OCI-LY3 (cell line): ENCODE data around the gene TTL.
"Not testable (repeated sequence)": the region's sequence is repeated elsewhere in the genome, so short reads cannot be mapped to it uniquely, and the experiment has no call there.

Source experiments
- H2AFZ ChIP-seq: fragments of 200-600, 300-600 bp; shearing (Covaris generic); 2 replicates; pipeline ENCODE4 v1.6.0; 2014; ENCODE audit warnings: antibody characterized with exemption, low read depth, low read length
- H3K27ac ChIP-seq: fragments of 200-600, 300-600 bp; sonication (generic); 2 replicates; pipeline ENCODE4 v1.5.1; 2014; ENCODE audit warnings: mild to moderate bottlenecking, low read length, moderate library complexity, mixed read lengths
- H3K27me3 ChIP-seq: fragments of 200-600, 300-600 bp; sonication (generic); 2 replicates; pipeline ENCODE4 v1.6.1; 2014; ENCODE audit warnings: low read depth, low read length, mixed read lengths
- H3K36me3 ChIP-seq: fragments of 200-600, 300-600 bp; sonication (generic); replicated peaks from 2 replicates; pipeline ENCODE3; 2014; ENCODE audit warnings: low read depth, low read length, mixed read lengths
- H3K4me1 ChIP-seq: fragments of 300-600, 200-600 bp; sonication (generic); 2 replicates; pipeline ENCODE4 v1.6.1; 2014; ENCODE audit warnings: low read length, mixed read lengths
- H3K4me2 ChIP-seq: fragments of 200-600, 300-600 bp; sonication (generic); 2 replicates; pipeline ENCODE4 v1.6.1; 2014; ENCODE audit warnings: low read length, mixed read lengths
- H3K4me3 ChIP-seq: fragments of 300-600, 200-600 bp; sonication (generic); 2 replicates; pipeline ENCODE4 v1.5.1; 2014; ENCODE audit warnings: antibody characterized with exemption, mild to moderate bottlenecking, low read length, moderate library complexity
- H3K79me2 ChIP-seq: fragments of 300-600, 200-600 bp; shearing (Covaris generic); 2 replicates; pipeline ENCODE4 v1.6.1; 2014; ENCODE audit warnings: mild to moderate bottlenecking, low read length, mixed read lengths
- H3K9ac ChIP-seq: fragments of 300-600, 200-600 bp; shearing (Covaris generic); 2 replicates; pipeline ENCODE4 v1.6.0; 2014; ENCODE audit warnings: mild to moderate bottlenecking, low read length, moderate library complexity
- H3K9me3 ChIP-seq: fragments of 200-600, 300-600 bp; shearing (Covaris generic); 2 replicates; pipeline ENCODE4 v1.6.1; 2014; ENCODE audit warnings: low read length, mixed read lengths; ENCODE audit not compliant: insufficient read depth
- H4K20me1 ChIP-seq: fragments of 200-600, 300-600 bp; sonication (generic); 2 replicates; pipeline ENCODE4 v1.6.1; 2016; ENCODE audit warnings: low read length, mixed read lengths; ENCODE audit not compliant: insufficient read depth
- EZH2phosphoT487 ChIP-seq: fragments of 200-600 bp; shearing (Covaris generic); IDR thresholded peaks from 2 replicates; pipeline ENCODE4 v1.6.1; 2018; ENCODE audit warnings: antibody characterized with exemption, mixed run types, low read depth
- TF ChIP-seq, protein P1 (sequence below): fragments of 200-600, 300-600 bp; sonication (generic); IDR thresholded peaks from 2 replicates; pipeline ENCODE4 v1.5.1; 2014; ENCODE audit warnings: antibody characterized with exemption, low read length, low read depth

TTL gene

GRCh38 chr2:112435716-112436431 is 46.1 kb upstream of the TTL start:
- not testable (repeated sequence) for H3K27ac ChIP-seq, H3K4me2 ChIP-seq, H4K20me1 ChIP-seq, H3K4me3 ChIP-seq, H3K9me3 ChIP-seq, H3K79me2 ChIP-seq, H3K36me3 ChIP-seq, H3K27me3 ChIP-seq, H2AFZ ChIP-seq, H3K4me1 ChIP-seq, H3K9ac ChIP-seq

GRCh38 chr2:112436993-112437392 is 45.0 kb upstream of the TTL start:
- not testable (repeated sequence) for H3K36me3 ChIP-seq, H3K79me2 ChIP-seq, H3K27ac ChIP-seq, H3K4me2 ChIP-seq, H3K9ac ChIP-seq, H3K4me3 ChIP-seq, H2AFZ ChIP-seq, H3K9me3 ChIP-seq, H4K20me1 ChIP-seq, H3K27me3 ChIP-seq, H3K4me1 ChIP-seq

DNA sequence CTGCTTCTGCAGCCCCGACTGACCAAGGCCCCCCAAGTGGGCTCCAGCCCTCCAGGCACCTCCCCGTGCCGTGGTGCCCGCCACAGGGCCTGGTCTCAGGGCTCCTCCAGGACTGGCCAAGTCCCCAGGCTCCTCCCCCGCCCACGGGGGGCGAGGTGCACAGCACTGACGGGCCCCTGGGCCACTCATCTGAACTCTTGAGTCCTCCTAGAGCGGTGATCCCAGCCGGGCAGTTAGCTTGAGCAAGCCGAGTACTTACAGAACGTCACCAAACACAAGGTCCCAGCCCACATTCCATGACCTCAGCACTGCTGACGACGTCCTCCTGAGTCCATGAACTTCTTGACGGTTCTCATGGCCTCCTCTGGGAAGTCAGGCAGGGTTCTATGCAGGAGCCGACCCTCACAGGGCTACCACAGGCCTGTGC is 44.5 kb upstream of the TTL start:
- H3K36me3 ChIP-seq, H3K9ac ChIP-seq, H4K20me1 ChIP-seq, H3K4me3 ChIP-seq, H3K79me2 ChIP-seq, H3K27me3 ChIP-seq, H3K9me3 ChIP-seq, H3K27ac ChIP-seq, H3K4me2 ChIP-seq, H2AFZ ChIP-seq, H3K4me1 ChIP-seq: not testable (repeated sequence)

DNA sequence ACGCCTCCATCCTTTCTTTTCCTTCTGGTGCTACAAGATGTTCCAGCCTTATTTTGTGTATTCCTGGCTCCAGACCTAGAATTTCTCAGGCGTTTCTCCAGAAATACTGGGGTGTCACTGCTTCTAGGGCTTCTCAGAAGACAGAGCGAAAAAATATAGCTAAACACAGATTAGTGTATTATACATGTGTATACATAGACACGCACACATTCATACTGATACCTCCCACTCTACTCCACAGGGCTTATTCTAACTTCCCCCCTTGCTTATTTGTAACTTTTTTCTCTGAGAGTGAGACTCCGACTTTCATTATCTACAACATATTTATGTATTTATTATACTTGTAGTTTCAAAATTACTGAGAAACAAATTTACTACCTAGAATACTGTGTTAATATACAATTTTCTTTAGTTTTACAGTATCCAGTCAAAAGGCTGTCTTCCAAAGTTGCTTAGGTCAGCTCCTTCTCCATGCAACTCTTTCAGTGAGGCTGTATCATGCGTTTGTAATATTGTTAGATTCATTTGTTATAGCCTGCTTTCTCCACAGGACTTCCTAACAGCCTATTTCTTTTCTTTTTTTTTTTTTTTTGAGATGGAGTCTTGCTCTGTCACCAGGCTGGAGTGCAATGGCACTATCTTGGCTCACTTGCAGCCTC is 43.2 kb upstream of the TTL start:
- H3K9ac ChIP-seq, H3K4me3 ChIP-seq, H2AFZ ChIP-seq, H3K27ac ChIP-seq, H3K4me2 ChIP-seq, H4K20me1 ChIP-seq, H3K9me3 ChIP-seq, H3K27me3 ChIP-seq, H3K36me3 ChIP-seq, H3K4me1 ChIP-seq, H3K79me2 ChIP-seq: not testable (repeated sequence)

DNA sequence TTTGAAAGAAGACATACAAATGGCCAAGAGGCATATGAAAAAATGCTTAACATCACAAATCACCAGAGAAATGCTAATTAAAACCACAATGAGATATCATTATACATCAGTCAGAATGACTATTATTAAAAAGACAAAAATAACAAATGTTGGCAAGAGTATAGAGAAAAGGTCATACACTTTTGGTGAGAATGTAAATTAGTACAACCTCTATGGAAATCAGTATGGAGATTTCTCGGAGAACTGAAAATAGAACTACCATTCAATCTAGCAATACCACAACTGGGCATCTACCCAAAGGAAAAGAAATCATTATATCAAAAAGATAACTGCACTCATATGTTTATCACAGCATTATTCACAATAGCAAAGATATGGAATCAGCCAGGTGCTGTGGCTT is 37.7 kb upstream of the TTL start:
- not testable (repeated sequence) for H2AFZ ChIP-seq, H3K4me3 ChIP-seq, H3K36me3 ChIP-seq, H3K27me3 ChIP-seq, H3K9me3 ChIP-seq, H3K4me2 ChIP-seq, H3K79me2 ChIP-seq, H3K27ac ChIP-seq, H3K4me1 ChIP-seq, H4K20me1 ChIP-seq, H3K9ac ChIP-seq

DNA sequence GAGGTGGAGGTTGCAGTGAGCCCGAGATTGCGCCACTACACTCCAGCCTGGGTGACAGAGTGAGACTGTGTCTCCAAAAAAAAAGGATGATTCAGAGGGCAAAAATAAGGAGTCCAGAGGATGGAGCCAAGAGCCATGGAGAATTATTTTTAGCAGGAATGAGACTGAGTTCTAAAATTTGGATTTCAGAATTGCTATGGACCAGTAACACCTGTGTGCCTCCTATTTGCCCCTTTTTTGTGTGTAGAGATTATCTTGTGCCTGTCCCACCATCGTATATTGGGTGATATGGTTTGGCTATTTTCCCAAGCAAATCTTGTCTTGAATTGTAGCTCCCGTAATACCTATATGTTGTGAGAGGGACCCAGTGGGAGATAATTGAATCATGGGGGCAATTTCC is 32.1 kb upstream of the TTL start:
- Histone ChIP-seq H2AFZ (no peak overlapping the region), H3K9ac (no peak overlapping the region), H3K4me1 (no peaks in the 10 kb centered on the region), H3K4me2 (no peak overlapping the region), H3K27me3 (no peaks in the 10 kb centered on the region), H3K9me3 (no peaks in the 10 kb centered on the region), H3K79me2 (no peaks in the 10 kb centered on the region), H3K36me3 (no peaks in the 10 kb centered on the region), H3K4me3 (no peak overlapping the region), H3K27ac (no peak overlapping the region), H4K20me1 (no peaks in the 10 kb centered on the region)
- TF ChIP-seq, protein P1, sequence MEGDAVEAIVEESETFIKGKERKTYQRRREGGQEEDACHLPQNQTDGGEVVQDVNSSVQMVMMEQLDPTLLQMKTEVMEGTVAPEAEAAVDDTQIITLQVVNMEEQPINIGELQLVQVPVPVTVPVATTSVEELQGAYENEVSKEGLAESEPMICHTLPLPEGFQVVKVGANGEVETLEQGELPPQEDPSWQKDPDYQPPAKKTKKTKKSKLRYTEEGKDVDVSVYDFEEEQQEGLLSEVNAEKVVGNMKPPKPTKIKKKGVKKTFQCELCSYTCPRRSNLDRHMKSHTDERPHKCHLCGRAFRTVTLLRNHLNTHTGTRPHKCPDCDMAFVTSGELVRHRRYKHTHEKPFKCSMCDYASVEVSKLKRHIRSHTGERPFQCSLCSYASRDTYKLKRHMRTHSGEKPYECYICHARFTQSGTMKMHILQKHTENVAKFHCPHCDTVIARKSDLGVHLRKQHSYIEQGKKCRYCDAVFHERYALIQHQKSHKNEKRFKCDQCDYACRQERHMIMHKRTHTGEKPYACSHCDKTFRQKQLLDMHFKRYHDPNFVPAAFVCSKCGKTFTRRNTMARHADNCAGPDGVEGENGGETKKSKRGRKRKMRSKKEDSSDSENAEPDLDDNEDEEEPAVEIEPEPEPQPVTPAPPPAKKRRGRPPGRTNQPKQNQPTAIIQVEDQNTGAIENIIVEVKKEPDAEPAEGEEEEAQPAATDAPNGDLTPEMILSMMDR = no peak
- no peak for TF ChIP-seq EZH2phosphoT487
